HG03175 (cell line): ENCODE measurements around the gene PLCG1.

Experiments
- ATAC-seq: cut with Tn5 transposase; IDR thresholded peaks from one replicate; pipeline ENCODE4 v1.9.1; 2021; ENCODE audit warnings: mild to moderate bottlenecking, moderate library complexity; ENCODE audit not compliant: unreplicated experiment

The PLCG1 gene

GRCh38 chr20:41178495-41178894 lies 41.2 kb downstream of the PLCG1 start:
- no peak for ATAC-seq

- no peak for ATAC-seq
Measured at GRCh38 chr20:41178904-41179432, 41.6 kb downstream of the PLCG1 start.

- ATAC-seq: no peak
Measured at GRCh38 chr20:41179961-41180360, 42.6 kb downstream of the PLCG1 start.

- ATAC-seq: no peak
Measured at GRCh38 chr20:41180599-41181333, 43.4 kb downstream of the PLCG1 start.

GRCh38 chr20:41181567-41181966 lies 44.2 kb downstream of the PLCG1 start:
- no peak for ATAC-seq

- ATAC-seq: no peak
Measured at GRCh38 chr20:41182296-41183212, 45.2 kb downstream of the PLCG1 start.

- no peak for ATAC-seq
Measured at GRCh38 chr20:41183391-41183790, 46.0 kb downstream of the PLCG1 start.

- ATAC-seq: no peak
Measured at GRCh38 chr20:41183831-41184230, 46.5 kb downstream of the PLCG1 start.

- no peak for ATAC-seq
Measured at GRCh38 chr20:41185013-41185757, 47.8 kb downstream of the PLCG1 start.

GRCh38 chr20:41187668-41188067 lies 50.3 kb downstream of the PLCG1 start:
- no peak for ATAC-seq

GRCh38 chr20:41191562-41192500 lies 54.5 kb downstream of the PLCG1 start:
- ATAC-seq: no peak

GRCh38 chr20:41192575-41192974 lies 55.2 kb downstream of the PLCG1 start:
- no peak for ATAC-seq

- no peak for ATAC-seq
Measured at GRCh38 chr20:41196653-41197225, 59.4 kb downstream of the PLCG1 start.

GRCh38 chr20:41198443-41198842 lies 61.1 kb downstream of the PLCG1 start:
- no peak for ATAC-seq

- ATAC-seq: no peak
Measured at GRCh38 chr20:41200446-41201202, 63.3 kb downstream of the PLCG1 start.

- ATAC-seq: no peak
Measured at GRCh38 chr20:41201760-41202159, 64.4 kb downstream of the PLCG1 start.

GRCh38 chr20:41202426-41202825 lies 65.1 kb downstream of the PLCG1 start:
- no peak for ATAC-seq

- ATAC-seq: no peak
Measured at GRCh38 chr20:41203660-41204059, 66.3 kb downstream of the PLCG1 start.
